Left renal pelvis (tissue), 4 donors: ENCODE measurements around the gene CERS1. TPM values are rescaled to one million over a fixed set of nuclear protein-coding genes. Genes with fewer than 3 reads are reported as not detected.

Source experiments
- DNase-seq, 4 donors: peaks; one replicate each; pipeline ENCODE4 v3.0.0-alpha.2; 2013; ENCODE audit warnings: low read depth in 4 of 4, low spot score in 3 of 4
- polyA plus RNA-seq, 4 donors: library from polyadenylated mRNA; unstranded; fragments of 120-200 nt; gene quantifications; one replicate each; pipeline ENCODE4 v1.2.1, GENCODE V29; 2013; ENCODE audit not compliant: insufficient read length in 4 of 4

CERS1 gene
- 1 to 10 TPM; 6.3 to 8.3 (median 6.7) TPM for polyA plus RNA-seq

GRCh38 chr19:18895824-18896341 lies at the start of gene CERS1:
TSS of gene CERS1 (minus strand) at chr19:18896158. CDS start at chr19:18896072, 86 bp downstream.
- no peak for DNase-seq

GRCh38 chr19:18945297-18945696 lies 49.3 kb upstream of the CERS1 start:
- no peak for DNase-seq

GRCh38 chr19:18943465-18943864 lies 47.5 kb upstream of the CERS1 start:
- no peak for DNase-seq

- DNase-seq: no peak
These were observed 46.7 kb upstream of the CERS1 start for GRCh38 chr19:18942692-18943091.

- no peak for DNase-seq
These were observed 45.8 kb upstream of the CERS1 start for GRCh38 chr19:18941628-18942354.

- peak in 2 of 4 donors; percentile 55 to 61 for DNase-seq
These were observed 45.0 kb upstream of the CERS1 start, which contains the start of gene HOMER3 for GRCh38 chr19:18940769-18941627. TSS of gene HOMER3 (minus strand) at chr19:18941217. CDS start at chr19:18938982, 2,235 bp downstream.

GRCh38 chr19:18939922-18940768 lies 44.2 kb upstream of the CERS1 start:
- DNase-seq: no peak

- no peak for DNase-seq
These were observed 43.2 kb upstream of the CERS1 start for GRCh38 chr19:18939163-18939562.

- no peak for DNase-seq
These were observed 37.3 kb upstream of the CERS1 start for GRCh38 chr19:18933297-18933696.

- no peak for DNase-seq
These were observed 36.4 kb upstream of the CERS1 start for GRCh38 chr19:18932216-18932841.

GRCh38 chr19:18931316-18932162 lies 35.6 kb upstream of the CERS1 start:
- DNase-seq: no peak

- DNase-seq: no peak
These were observed 33.4 kb upstream of the CERS1 start for GRCh38 chr19:18929311-18929710.

GRCh38 chr19:18928018-18928805 lies 32.3 kb upstream of the CERS1 start:
- no peak for DNase-seq

GRCh38 chr19:18924684-18925213 lies 28.8 kb upstream of the CERS1 start:
- DNase-seq: no peak

GRCh38 chr19:18922228-18922985 lies 26.4 kb upstream of the CERS1 start:
- no peak for DNase-seq

- DNase-seq: no peak
These were observed 25.6 kb upstream of the CERS1 start for GRCh38 chr19:18921593-18921992.

GRCh38 chr19:18920400-18920799 lies 24.4 kb upstream of the CERS1 start:
- DNase-seq: no peak

GRCh38 chr19:18919900-18920214 lies 23.9 kb upstream of the CERS1 start:
- no peak for DNase-seq
